Measurements from ENCODE around the gene PNMA6E.

DNA sequence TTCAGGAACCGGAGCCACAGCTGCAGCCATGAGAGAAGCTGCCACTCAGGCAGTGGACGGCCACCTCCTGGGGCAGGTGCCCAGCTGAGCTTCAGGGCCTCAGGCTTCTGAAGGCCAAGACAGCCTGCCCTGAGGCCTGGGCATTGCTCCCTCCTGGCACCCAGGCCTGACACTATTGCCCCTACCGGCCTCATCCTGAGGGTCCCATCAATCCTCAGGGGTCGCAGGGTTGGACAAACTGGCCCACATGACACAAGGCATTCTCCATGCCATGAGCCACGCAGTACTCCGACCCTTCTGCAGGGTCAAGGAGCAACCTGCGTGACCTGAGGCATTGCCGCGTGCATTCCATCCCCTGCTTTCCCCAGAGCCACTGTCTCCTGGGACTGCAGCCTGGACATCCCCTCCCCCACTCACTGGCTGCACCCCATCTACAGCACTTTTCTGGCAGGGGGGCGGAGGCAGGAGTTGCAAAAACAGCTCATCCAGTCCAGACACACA is 7.1 kb upstream of the PNMA6E start:
- TF ChIP-seq, protein P1, sequence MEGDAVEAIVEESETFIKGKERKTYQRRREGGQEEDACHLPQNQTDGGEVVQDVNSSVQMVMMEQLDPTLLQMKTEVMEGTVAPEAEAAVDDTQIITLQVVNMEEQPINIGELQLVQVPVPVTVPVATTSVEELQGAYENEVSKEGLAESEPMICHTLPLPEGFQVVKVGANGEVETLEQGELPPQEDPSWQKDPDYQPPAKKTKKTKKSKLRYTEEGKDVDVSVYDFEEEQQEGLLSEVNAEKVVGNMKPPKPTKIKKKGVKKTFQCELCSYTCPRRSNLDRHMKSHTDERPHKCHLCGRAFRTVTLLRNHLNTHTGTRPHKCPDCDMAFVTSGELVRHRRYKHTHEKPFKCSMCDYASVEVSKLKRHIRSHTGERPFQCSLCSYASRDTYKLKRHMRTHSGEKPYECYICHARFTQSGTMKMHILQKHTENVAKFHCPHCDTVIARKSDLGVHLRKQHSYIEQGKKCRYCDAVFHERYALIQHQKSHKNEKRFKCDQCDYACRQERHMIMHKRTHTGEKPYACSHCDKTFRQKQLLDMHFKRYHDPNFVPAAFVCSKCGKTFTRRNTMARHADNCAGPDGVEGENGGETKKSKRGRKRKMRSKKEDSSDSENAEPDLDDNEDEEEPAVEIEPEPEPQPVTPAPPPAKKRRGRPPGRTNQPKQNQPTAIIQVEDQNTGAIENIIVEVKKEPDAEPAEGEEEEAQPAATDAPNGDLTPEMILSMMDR (IDR thresholded peaks at IDR 0.05) = no peak
- no peak for TF ChIP-seq CEBPB (IDR thresholded peaks at IDR 0.05)
- TF ChIP-seq, protein P2, sequence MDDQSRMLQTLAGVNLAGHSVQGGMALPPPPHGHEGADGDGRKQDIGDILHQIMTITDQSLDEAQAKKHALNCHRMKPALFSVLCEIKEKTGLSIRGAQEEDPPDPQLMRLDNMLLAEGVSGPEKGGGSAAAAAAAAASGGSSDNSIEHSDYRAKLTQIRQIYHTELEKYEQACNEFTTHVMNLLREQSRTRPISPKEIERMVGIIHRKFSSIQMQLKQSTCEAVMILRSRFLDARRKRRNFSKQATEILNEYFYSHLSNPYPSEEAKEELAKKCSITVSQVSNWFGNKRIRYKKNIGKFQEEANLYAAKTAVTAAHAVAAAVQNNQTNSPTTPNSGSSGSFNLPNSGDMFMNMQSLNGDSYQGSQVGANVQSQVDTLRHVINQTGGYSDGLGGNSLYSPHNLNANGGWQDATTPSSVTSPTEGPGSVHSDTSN (IDR thresholded peaks at IDR 0.05) = no peak
- TF ChIP-seq, protein P3, sequence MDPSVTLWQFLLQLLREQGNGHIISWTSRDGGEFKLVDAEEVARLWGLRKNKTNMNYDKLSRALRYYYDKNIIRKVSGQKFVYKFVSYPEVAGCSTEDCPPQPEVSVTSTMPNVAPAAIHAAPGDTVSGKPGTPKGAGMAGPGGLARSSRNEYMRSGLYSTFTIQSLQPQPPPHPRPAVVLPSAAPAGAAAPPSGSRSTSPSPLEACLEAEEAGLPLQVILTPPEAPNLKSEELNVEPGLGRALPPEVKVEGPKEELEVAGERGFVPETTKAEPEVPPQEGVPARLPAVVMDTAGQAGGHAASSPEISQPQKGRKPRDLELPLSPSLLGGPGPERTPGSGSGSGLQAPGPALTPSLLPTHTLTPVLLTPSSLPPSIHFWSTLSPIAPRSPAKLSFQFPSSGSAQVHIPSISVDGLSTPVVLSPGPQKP (IDR thresholded peaks at IDR 0.05; ENCODE audit: low read depth, low read length) = no peak
- TF ChIP-seq RAD21 (conservative IDR thresholded peaks at IDR 0.05 in 1 of 2, IDR thresholded peaks at IDR 0.05 in 1 of 2) = no peak
- TF ChIP-seq POLR2A (IDR thresholded peaks at IDR 0.05; ENCODE audit: low read length) = no peak
- no peak for TF ChIP-seq RFX5 (IDR thresholded peaks at IDR 0.05)
- no peak for TF ChIP-seq RNF2 (IDR thresholded peaks at IDR 0.05; ENCODE audit: borderline replicate concordance, low read depth)
- no peak for TF ChIP-seq HDAC2 (IDR thresholded peaks at IDR 0.05)
- TF ChIP-seq KDM5A (IDR thresholded peaks at IDR 0.05) = no peak
- TF ChIP-seq EP300 (IDR thresholded peaks at IDR 0.05) = no peak
- no peak for TF ChIP-seq ESRRA (IDR thresholded peaks at IDR 0.05; ENCODE audit: borderline replicate concordance, low read length)
